Measurements from ENCODE around the gene VWA2. TPM values are rescaled to one million over a fixed set of nuclear protein-coding genes. Genes with fewer than 3 reads are reported as not detected.
A peak's percentile ranks its signal among the peaks of the same experiment; 100 is the strongest.

Gene VWA2
- total and polyA plus RNA-seq, 2 of the 4 experiments (the other 2 are of a cell fraction), result not detected

GRCh38 chr10:114258274-114258840 lies 19.3 kb downstream of the VWA2 start:
- intact Hi-C loops (cut with micrococcal nuclease), result no loop called here
- H4K8ac ChIP-seq (ENCODE audit: low read depth in 2 of 2, low read length in 2 of 2), result no peak overlapping the region
- H2BK120ac ChIP-seq (ENCODE audit: low read depth, low read length), result no peak overlapping the region
- no peaks in the 10 kb centered on the region for H3K9me1 ChIP-seq (ENCODE audit: insufficient read depth, low read length)
- no peak overlapping the region for H2AK9ac ChIP-seq (replicated peaks; ENCODE audit: low read depth, low read length, poor library complexity)
- no peak overlapping the region for H2BK20ac ChIP-seq (ENCODE audit: low read depth, low read length)
- dilution Hi-C loops (cut with HindIII; ENCODE audit: low sequenced_read_pairs, unreplicated experiment), result no loop called here
- BruUV-seq (replicated peaks), result no TSS peak
- H3K79me1 ChIP-seq (ENCODE audit: low read depth in 1 of 2, low read length in 2 of 2), result no peaks in the 10 kb centered on the region
- no peak overlapping the region for H3K4me2 ChIP-seq (ENCODE audit: low read depth, low read length)
- no peak overlapping the region for H4K91ac ChIP-seq (ENCODE audit: insufficient read depth, low read depth, low read length)
- no peak overlapping the region for H3K4ac ChIP-seq (ENCODE audit: low read depth, low read length)
- no peak overlapping the region for H4K5ac ChIP-seq (ENCODE audit: low read depth, low read length)
- H3K9ac ChIP-seq (ENCODE audit: low read depth, low read length), result no peak overlapping the region
- no peak overlapping the region for H2AK5ac ChIP-seq (ENCODE audit: low read depth, low read length)
- TF ChIP-seq CEBPB (IDR thresholded peaks at IDR 0.05; ENCODE audit: low read depth, low read length), result no peak
- no peak for TF ChIP-seq BHLHE40 (IDR thresholded peaks at IDR 0.05; ENCODE audit: low read depth, low read length)
- no peak for TF ChIP-seq POLR2A (IDR thresholded peaks at IDR 0.05; ENCODE audit: low read depth, low read length)
- no peak for TF ChIP-seq RFX5 (IDR thresholded peaks at IDR 0.05; ENCODE audit: low read depth, low read length)
- no peak for TF ChIP-seq MXI1 (IDR thresholded peaks at IDR 0.05; ENCODE audit: borderline replicate concordance, low read depth, low read length)
- no peak for TF ChIP-seq SMC3 (IDR thresholded peaks at IDR 0.05; ENCODE audit: low read depth, low read length)
- no peak overlapping the region for H3K23ac ChIP-seq (ENCODE audit: low read depth, low read length)
- no peak overlapping the region for H3K4me3 ChIP-seq (ENCODE audit: insufficient read depth, low read depth, low read length)
- no peak overlapping the region for H2BK15ac ChIP-seq (ENCODE audit: low read depth, low read length)
- H3K27ac ChIP-seq (ENCODE audit: insufficient read depth, low read length), result no peak overlapping the region
- ChIA-PET CTCF (interaction anchor here (0.7 to 1.2 kb wide), 2 partner anchors 14 to 15 kb away, joined by 3 read pairs; no protein-coding TSS in a partner anchor), POLR2A (ENCODE audit: unreplicated experiment) (no interaction called here)
- no peak overlapping the region for H2AFZ ChIP-seq (replicated peaks; ENCODE audit: low read length, poor library complexity)
- H3K56ac ChIP-seq (ENCODE audit: extremely low read depth, insufficient read depth, low read length), result no peak overlapping the region
- H3K36me3 ChIP-seq (ENCODE audit: control insufficient read depth, insufficient read depth, low read length), result no peaks in the 10 kb centered on the region
- DNase-seq (no peak), ATAC-seq (ENCODE audit: low read depth) (peak; percentile 42; the same call in 1 of the 2 replicates)
- H3K14ac ChIP-seq (replicated peaks; ENCODE audit: low read depth, low read length), result no peak overlapping the region
- peaks cover 5% of the 10 kb centered on the region for H3K27me3 ChIP-seq (ENCODE audit: control insufficient read depth, insufficient read depth, low read length)
- no peaks in the 10 kb centered on the region for H4K20me1 ChIP-seq (ENCODE audit: insufficient read depth, low read length)
- no peak overlapping the region for H3K18ac ChIP-seq (ENCODE audit: low read depth, low read length)
- H3K9me3 ChIP-seq (ENCODE audit: control insufficient read depth, insufficient read depth, low read length), result no peaks in the 10 kb centered on the region
- no peaks in the 10 kb centered on the region for H3K4me1 ChIP-seq (ENCODE audit: control insufficient read depth, insufficient read depth, low read length)
- no peak overlapping the region for H2BK5ac ChIP-seq (ENCODE audit: low read depth, low read length, poor library complexity, severe bottlenecking)
- WGBS, 2 experiments (ENCODE audit: extremely low coverage in 2 of 2, insufficient read length in 1 of 2), result 40% methylated on average over 1 of the region's 5 CpGs; no CpG with 5 or more reads in 1 of the 2 experiments
- in situ Hi-C loops (cut with MboI; ENCODE audit: low sequenced_read_pairs), result no loop called here
